NOMO-1 treated with DMSO at 0.1 percent for 48 hours (cell line): Measurements from ENCODE around the gene KLHL29.

Source experiments
- DNase-seq: peaks from one replicate; lab custom pipeline; 2025; ENCODE audit not compliant: unreplicated experiment; lab: John Stamatoyannopoulos, UW

Gene KLHL29

DNA sequence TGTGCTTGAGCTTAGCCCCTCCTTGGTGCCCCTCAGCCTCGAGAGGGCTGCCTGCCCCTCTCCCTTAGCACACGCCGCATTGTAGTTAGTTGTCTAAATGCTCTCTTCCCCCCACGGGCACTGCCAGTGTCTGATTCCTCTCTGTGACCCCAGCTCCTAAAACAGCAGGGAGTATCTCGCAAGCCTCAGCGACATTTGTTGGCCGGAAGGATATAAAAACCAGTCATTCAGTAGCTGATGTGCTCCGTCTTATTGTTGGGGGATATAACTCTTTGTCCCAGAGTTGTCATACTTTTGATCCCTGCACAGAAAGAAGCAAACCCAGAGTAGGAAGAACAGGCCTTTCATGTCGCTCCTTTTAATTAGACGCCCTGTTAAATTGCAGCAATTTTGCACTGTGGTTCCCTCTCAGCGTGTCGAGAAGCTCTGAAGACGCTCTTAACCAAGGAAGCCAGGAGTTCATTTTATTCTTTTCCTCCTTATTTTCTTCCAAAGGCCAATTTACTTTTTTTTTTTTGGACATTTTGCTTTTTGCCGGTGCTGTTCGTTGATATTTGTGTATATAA, 201.8 kb downstream of the KLHL29 start:
- no peak for DNase-seq

DNA sequence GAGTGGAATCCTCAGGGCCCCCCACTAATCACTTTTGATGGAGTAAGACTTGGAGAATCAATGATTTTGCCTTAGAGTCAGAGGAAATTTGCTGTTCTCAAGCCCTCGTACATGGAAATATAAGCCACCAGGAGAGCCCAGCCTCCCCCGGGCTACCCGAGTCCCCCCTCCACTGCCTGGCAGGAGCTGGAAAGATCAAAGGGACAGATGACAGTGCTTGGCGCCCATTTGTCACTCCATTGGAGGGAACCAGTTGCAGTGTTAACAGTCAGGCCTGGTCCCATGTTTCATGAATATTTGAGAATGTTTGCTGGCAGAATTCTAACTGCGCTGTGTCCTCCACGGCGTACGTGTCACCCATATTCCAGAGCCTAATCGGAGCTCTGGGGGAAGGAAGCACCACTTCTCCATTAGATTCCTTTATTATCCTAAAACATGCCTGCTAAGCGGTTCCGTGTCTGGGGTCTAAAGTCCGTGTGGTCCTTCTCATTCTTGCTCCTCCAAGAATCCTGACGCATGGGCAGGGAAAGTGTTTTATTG, 202.4 kb downstream of the KLHL29 start:
- no peak for DNase-seq

DNA sequence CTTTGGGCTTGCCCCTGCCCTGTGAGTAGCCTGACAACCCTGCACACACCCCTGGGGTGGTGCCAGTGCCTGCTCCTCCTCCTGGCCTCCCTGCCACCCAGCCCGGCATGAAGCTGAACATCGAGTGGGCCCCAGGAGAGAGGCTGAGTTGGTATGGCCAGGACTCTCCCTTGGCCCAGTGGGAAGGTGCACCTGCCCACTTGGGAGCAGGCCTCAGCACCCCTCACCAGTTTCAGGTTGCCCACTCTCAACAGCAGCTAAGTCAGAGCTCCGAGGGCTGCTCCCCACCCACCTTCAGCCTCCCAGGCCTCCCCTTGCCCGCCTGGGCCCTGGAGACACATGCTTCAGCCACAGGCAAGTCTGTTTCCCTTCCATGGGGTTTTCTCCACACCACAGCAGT, 203.1 kb downstream of the KLHL29 start:
- DNase-seq: no peak

DNA sequence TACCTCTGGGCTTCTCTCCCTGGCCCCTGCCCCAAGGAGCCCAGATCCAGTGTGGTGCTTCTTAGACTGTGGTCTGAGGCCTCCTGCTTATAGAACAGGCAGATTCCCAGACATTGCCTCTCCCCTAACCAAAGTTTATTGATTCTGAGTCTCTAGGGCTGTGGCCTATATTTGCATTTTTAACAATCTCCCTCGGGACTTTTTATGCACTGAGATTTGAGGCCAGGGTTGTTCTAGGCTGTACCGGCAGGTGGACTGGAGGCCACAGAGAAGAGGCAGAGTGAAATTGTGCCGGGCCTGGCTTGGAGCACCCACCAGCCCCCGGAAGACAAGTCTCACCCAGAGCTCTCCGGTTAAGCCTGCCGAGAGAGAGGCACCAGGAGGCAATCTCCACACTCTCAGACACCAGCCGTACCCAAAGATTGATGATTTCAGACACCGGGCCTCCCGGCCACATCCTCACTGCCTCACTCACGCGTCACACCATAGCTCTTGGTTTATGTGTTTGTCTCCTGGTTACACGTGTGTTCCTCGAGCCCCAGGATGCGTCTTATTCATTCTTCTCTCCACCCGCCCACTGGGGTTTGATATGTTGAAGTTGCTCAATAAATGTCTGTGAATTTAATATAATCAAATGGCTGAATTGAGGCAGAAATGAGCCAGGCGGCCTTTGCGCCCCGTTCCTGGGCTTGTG, 203.7 kb downstream of the KLHL29 start:
- DNase-seq: no peak

DNA sequence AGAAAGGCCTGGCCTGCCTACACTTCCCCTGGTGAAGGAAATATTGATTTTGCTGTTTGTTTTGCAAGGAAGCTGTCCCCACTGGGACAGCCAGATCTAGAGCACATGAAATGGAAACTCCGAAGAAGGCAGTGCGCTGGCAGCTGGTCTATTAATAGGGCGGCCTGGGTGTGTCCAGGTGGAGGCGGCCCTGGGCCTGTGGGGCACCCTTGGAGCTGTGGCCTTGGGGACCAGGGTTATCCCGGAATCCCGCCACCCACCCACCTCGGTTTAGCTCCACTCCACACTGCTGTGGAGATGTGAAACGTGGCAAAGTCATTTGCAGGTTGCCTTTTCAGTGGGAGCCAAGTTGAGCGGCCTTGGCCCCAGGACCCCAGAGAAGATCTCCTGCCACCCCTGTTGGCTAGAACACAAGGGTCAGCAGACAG, 204.3 kb downstream of the KLHL29 start:
- DNase-seq: no peak

DNA sequence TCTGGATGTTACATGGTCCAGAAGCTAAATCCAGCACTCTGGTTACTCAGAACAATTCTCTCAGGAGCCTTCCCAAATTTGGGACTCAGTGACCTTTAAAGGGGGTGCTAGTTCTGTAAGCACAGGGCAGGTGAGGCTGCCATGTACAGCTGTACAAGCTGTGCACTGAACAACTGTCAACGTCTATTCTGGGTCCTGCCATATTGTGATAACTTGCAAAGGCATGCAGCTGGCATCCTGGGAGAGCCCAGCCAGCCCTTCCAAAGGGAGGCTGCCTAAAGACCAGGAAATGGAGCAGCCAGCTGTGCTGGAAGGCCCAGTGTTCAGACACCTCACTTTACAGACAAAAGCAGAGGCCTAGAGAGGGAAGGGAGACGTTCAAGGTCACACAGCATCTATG, 204.8 kb downstream of the KLHL29 start:
- DNase-seq: no peak

DNA sequence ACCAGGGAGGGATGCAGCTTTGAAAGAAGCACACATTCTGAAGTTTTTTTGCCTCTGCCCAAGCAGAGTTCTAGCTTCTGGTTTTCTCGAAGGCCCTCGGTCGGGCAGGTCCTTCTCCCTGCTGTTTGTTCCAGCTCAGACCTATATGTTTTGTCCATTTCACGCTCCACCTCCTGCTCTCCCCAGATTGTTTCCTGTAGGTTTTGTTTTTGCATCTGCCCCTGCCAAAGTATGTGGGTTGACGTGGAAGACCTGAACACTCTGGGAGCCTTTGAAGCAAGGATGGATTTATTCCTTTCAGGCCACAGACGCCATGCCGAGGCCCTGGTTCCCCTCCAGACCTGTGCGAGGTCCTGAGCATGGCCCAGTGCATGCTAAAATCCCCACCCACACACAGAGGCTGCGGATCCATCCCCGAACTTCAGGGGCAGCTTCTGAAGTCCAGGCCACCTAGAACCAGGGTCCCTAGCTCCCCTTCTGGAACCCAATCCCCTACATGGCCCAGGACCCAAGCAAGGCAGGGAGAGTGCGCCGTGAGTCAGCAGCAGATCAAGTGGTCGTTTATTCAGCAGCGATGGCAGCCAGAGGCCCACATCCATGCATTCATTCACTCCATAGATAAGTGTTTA, 205.4 kb downstream of the KLHL29 start:
- DNase-seq: no peak

DNA sequence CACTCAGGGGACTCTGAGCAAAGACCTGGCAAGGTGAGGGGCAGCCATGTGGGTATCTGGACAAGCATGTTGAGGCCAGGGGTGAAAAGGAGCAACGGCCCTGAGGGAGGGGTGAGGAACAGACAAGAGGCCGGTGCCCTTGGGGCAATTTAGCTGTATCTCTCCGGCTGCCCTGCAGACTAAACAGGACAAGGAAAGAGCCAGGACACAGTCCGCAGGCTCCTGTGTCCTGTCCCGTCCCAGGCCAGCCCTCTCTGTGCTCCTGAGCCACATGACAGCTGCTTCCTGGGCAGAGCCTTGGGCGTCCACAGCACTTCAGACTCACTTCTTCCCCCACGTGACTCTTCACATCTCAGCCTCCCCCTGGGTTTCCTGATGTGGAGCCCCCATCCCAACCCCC, 206.1 kb downstream of the KLHL29 start:
- DNase-seq: no peak

DNA sequence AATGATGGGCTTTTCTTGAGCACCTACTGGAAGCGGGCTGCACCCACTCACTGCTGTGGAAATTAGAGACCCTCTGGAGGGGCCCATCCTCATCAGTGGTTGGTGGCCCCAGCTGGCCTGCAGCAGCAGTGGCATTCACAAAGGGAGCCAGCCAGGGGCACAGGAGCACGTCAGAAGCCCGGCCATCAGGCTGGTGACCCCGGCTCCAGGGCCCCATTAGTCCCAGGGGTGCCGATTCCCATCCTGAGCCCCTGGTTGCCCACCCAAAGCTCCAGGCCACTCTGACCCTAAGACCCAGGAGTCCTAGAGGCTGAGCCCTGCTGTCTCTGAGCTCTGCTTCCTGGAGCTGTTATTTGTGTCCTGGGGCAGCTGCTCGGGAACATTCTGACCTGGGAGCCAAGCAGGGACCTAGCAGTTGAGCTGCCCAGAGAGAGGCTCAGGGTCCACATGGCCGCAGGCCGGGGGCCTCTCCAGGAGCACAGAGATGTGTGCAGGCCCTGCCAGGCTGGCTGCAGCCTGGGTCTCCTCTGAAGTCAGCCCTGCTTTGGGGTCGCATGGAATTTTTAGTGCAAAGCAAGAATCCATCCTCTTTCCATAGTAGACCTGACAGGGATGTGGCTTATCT, 207.2 kb downstream of the KLHL29 start:
- no peak for DNase-seq

DNA sequence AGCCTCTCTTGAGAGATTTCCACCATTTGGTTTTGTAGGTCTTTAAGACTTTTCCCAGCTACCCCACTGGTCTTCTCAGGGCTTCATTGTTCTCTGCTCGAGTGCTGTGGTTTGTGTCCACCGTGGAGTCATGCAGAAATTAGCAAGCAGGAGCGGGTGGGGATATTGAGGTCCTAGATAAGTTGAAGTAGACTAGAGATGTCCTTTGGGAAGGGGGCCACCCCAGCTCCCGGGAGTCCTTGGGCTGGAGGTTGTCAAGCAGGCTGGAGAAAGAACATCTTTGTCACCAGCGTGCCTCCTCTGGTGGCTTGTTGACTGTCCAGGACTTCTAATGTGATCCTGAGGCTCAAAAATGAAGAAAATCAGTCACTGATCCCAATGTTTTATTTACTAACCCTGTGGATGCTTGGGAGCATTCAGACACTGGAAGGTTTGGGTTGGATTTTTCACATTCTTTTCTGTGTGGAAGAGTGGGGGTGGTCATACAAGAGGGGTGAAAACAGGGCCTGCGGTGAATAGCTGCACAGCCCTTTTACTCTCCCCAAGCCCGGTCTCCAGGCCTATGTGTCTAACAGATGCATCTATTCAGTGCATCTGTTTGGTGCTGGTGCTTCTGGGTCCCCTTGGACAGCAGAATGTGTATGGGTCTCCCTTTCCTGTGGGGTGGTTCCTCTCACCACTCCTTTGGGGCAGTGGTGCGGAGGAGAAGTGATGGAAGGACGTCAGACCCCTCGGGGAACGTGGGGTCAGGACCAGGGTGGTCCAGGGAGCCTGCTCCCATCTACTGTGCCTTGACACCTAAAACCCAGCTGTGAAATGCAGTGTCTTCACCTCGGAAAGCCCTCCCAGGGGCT, 208.1 kb downstream of the KLHL29 start:
- no peak for DNase-seq

DNA sequence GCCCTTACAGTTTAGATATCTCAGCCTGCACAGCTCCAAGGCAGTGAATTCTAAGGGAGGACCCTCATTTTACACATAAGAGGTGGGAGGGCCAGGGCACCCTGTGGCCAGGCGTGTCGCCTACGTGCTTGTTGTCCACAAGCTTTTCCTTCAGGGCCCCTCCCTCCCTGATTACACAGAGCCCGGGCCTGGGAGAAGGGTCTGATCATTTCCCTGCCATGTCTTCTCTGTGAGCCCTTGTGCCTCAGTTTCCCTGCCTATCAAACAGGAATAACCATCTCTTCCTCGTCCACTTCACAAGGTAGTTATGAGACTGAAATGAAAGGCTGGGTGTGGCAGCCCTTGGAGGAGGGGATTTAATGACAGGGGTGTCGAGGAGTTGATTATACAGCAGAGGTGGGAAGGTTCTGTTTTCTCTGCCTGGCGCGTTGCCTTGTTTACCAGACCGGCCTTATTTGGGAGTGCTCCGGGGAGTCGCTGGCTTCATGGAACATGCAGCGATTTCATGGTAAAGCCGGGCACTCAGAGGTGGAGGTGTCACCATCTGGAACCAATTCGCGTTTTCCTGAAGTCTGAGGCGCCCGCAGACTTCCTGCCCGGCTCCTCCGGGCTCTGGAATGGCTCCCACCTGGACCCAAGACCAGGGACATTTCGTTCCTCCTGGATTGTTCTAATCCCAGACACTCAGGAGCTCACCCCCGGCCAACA, 208.9 kb downstream of the KLHL29 start:
- DNase-seq: no peak

DNA sequence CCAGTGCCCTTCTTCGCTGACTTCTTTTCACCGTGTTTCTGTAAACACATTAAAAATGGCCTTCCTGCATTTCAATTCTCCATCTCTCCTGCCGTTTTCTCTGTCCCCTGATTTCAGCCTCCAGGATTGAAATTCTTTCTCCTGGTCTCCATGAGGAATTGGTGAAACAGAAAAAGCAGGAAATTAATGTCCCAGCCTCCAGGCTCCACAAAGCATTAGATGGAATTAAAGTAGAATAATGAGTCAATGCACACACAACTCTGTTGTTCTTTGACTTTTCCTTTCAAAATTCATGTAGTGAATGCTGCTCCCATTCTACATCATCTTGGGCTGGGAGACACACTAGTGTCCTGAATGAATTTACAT, 209.5 kb downstream of the KLHL29 start:
- no peak for DNase-seq

DNA sequence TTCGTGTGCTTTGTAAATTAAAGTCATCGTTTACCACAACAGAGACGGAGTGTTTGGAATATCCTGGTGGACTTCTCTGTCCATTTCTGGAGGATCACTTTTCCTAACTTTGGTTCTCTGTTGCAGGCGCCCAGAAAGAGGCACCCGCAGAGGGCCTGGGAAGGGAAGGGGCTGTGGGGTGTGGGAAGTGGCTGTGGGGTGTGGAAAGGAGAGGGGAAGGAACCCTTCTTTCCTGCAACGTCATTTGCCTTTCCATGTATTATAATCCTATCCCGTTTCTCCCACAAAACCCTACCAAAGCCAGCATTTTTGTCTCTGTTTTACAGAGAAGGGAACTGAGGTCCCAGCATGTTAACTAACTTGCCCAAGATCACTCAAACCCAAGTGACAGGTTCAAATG, 210.0 kb downstream of the KLHL29 start:
- no peak for DNase-seq

DNA sequence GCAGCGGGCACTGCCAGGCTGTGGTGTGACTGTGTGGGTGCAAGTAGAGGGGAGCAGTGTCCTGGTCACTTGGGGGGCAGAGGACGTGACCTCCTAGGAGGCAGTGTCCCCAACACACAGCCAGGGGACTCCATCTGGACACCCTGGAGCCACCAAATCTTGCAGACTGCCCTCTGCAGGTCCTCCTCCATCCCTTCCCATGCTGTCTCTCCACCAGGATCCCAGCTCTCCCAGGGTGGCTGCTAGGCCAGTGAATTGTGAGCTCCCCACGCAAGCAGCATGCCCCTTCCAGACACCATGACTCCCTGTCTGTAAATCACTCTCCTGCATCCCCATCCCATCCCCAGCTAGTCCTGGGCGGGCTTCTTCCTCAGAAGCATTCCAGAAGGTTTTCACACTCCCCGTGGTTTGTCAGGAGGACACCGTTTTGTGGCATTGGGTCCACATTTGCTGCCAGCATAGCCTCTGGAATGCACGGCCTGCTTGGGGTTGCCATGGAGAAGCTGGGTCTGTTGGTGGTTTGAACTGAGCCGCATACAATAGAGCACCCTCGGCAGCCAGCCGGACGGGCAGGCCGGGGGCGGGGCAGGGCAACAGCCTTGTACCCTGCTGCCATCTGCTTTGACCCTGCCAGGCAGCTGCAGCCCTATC, 210.7 kb downstream of the KLHL29 start:
- no peak for DNase-seq

DNA sequence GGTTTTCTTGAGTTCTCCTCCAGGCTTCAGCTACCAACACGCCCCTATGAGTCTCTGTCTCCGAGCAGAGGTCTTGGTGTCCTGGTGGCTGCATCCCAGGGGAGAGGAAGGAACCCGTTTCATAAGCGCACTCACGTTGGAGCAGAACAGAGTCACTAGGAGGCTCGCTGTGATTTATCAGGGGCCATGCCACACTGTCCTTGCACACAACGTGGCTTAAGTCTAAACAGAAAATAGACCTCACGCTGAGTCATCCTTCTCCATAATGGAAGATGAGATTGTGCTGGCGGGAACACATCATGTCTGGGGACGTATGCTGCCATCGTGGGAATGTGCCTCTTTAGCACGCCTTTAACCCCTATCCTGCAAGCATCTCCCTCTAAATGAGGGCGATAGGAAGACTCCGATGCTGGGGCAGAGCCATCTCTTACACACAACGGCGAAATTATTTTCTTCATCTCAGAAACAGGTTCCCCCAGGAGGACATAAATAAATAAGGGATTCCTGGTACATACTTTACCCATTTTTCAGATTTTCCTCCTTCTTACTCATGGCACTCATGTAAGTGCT, 211.4 kb downstream of the KLHL29 start:
- no peak for DNase-seq

DNA sequence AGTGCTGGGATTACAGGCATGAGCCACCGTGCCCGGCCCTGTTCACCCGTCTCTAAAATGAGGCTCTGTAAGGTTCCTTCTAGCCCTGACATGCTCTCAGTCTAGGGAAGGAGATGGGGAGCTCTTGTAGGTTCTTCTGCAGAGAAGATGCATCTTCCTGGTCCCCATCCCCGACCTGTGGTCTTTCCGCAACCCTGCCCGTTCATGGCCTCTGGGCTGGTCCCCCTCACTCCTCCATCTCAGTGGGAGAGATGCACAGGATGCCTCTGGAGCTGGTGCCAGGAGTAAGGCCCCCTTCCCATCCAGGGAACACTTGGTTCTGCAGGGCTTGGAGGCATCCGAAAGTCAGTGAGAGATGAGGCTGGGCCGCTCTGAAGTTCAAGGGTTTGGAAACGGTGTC, 212.7 kb downstream of the KLHL29 start:
- DNase-seq: no peak

DNA sequence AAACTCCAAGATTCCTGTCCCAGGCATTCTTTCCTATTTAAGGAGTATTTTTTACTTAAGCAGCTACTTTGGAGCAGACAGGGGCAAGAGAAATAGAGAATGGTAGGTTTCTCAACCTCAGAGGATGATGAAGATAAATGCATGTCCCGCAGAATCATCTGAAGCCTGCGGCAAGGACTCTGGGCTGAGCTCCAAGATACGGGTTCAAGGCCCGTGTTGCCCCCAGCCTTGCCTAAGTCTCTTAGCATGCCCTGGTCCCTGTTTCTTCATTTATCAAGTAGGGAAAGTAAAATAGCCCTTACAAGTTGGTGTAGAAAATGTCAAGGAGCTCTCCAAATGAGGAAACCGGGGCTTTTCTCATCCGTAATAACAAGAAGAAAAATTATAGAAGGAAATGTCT, 214.0 kb downstream of the KLHL29 start:
- no peak for DNase-seq

DNA sequence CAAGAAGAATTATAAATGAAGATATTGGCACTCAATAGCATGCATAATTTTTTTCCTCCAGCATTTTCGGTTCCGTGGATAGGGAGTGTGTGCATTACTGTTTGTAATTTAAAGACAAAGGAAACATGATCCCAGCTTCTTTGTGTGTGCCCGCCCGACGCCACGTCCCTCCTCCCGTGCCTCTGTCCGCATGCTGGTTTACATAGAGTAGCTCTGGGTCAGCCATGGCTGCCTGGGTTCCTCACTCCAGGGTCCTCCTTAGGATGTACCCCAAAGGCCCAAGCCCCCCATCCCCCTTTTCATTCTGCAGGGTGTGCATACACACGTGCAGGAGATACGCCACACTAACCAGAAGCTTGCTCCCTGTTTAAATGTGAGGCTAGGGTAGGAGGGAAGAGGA, 214.7 kb downstream of the KLHL29 start:
- no peak for DNase-seq

DNA sequence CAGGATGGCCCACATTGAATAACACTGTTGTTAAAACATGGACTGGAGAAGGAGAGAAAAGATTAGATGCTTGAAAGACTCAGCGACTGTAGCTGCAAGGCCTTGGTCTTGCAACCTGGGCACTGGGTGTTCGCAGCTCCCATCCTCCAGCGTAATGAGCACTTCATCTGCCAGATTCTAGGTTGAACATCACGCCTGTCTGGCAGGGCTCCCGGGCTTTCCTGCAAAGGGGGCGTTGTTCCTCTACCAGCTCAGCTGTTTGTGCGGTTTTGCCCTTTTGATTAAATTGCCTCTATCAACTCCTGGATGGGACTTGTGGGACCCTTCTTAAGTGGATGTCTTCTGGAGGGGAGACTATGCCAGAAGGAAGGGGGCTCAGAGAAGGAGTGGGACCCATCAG, 215.4 kb downstream of the KLHL29 start:
- no peak for DNase-seq
